SU-DHL-6 (cell line): ENCODE results near the gene UNC5A.

Experiments
- EZH2phosphoT487 ChIP-seq: fragments of 200-600 bp; sonication (generic), shearing (Covaris generic); conservative IDR thresholded peaks from 2 replicates; pipeline ENCODE4 v1.6.1; 2018; ENCODE audit warnings: mild to moderate bottlenecking, antibody characterized with exemption, low read length, moderate library complexity, mixed read lengths
- TF ChIP-seq, protein P1 (sequence below): fragments of 200-600 bp; sonication (generic); IDR thresholded peaks from one replicate; pipeline ENCODE4 v1.5.1; 2017; ENCODE audit warnings: antibody characterized with exemption, mild to moderate bottlenecking, low read length, moderate library complexity; ENCODE audit not compliant: insufficient read depth, poor library complexity, severe bottlenecking

DNA sequence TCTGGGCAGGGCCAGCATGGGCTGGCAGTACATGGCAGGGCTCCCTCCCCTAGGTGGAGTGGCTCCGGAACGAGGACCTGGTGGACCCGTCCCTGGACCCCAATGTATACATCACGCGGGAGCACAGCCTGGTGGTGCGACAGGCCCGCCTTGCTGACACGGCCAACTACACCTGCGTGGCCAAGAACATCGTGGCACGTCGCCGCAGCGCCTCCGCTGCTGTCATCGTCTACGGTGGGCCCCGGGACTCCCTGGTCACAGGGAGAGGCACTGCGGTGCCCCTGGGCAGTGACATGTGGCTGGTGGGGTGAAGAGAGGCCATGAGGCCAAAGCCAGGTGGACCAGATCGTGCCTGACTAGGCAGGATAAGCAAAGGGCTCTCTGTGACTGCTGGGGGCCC is 58.4 kb downstream of the UNC5A start:
- TF ChIP-seq, protein P1, sequence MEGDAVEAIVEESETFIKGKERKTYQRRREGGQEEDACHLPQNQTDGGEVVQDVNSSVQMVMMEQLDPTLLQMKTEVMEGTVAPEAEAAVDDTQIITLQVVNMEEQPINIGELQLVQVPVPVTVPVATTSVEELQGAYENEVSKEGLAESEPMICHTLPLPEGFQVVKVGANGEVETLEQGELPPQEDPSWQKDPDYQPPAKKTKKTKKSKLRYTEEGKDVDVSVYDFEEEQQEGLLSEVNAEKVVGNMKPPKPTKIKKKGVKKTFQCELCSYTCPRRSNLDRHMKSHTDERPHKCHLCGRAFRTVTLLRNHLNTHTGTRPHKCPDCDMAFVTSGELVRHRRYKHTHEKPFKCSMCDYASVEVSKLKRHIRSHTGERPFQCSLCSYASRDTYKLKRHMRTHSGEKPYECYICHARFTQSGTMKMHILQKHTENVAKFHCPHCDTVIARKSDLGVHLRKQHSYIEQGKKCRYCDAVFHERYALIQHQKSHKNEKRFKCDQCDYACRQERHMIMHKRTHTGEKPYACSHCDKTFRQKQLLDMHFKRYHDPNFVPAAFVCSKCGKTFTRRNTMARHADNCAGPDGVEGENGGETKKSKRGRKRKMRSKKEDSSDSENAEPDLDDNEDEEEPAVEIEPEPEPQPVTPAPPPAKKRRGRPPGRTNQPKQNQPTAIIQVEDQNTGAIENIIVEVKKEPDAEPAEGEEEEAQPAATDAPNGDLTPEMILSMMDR, result no peak
- no peak for TF ChIP-seq EZH2phosphoT487
